OCI-M2 (cell line): Measurements from ENCODE around the gene TRMT1L.
"Not testable (repeated sequence)": the region's sequence is repeated elsewhere in the genome, so short reads cannot be mapped to it uniquely, and the experiment has no call there.

Experiments used
- DNase-seq: peaks from one replicate; lab custom pipeline; 2025; ENCODE audit not compliant: unreplicated experiment; lab: John Stamatoyannopoulos, UW

The TRMT1L gene

GRCh38 chr1:185156854-185157598, at the start of gene TRMT1L, which contains the start of gene SWT1:
Gene TRMT1L (minus strand): TSS chr1:185156953. CDS start chr1:185156712, 241 bp downstream.
Gene SWT1 (plus strand): TSS chr1:185157167. CDS start chr1:185160842, 3,675 bp downstream.
- DNase-seq = peak; percentile 92

GRCh38 chr1:185200889-185201288, 44.1 kb upstream of the TRMT1L start:
- no peak for DNase-seq

- not testable (repeated sequence) for DNase-seq
These were observed 42.0 kb upstream of the TRMT1L start for GRCh38 chr1:185198712-185199111.

- DNase-seq = no peak
These were observed 37.0 kb upstream of the TRMT1L start for GRCh38 chr1:185193756-185194155.

- DNase-seq = no peak
These were observed 13.6 kb upstream of the TRMT1L start for GRCh38 chr1:185170291-185170848.

GRCh38 chr1:185166106-185166505, 9.4 kb upstream of the TRMT1L start:
- DNase-seq = no peak

- no peak for DNase-seq
These were observed 5.7 kb upstream of the TRMT1L start for GRCh38 chr1:185162491-185162890.

- DNase-seq = no peak
These were observed 3.2 kb upstream of the TRMT1L start for GRCh38 chr1:185159966-185160365.

GRCh38 chr1:185158800-185159199, 2.0 kb upstream of the TRMT1L start:
- no peak for DNase-seq

- no peak for DNase-seq
These were observed 1.1 kb upstream of the TRMT1L start for GRCh38 chr1:185157599-185158412.

- no peak for DNase-seq
These were observed 382 bp downstream of the TRMT1L start for GRCh38 chr1:185156288-185156853.

- no peak for DNase-seq
These were observed 1.0 kb downstream of the TRMT1L start for GRCh38 chr1:185155600-185156287.

GRCh38 chr1:185154912-185155513, 1.7 kb downstream of the TRMT1L start:
- DNase-seq = no peak

GRCh38 chr1:185152187-185152767, 4.5 kb downstream of the TRMT1L start:
- DNase-seq = no peak

GRCh38 chr1:185151215-185151614, 5.5 kb downstream of the TRMT1L start:
- no peak for DNase-seq

- no peak for DNase-seq
These were observed 12.5 kb downstream of the TRMT1L start for GRCh38 chr1:185144233-185144632.

GRCh38 chr1:185139246-185139645, 17.5 kb downstream of the TRMT1L start:
- DNase-seq = no peak

GRCh38 chr1:185137896-185138545, 18.7 kb downstream of the TRMT1L start:
- DNase-seq = no peak

- no peak for DNase-seq
These were observed 24.2 kb downstream of the TRMT1L start for GRCh38 chr1:185132534-185132933.

- no peak for DNase-seq
These were observed 27.0 kb downstream of the TRMT1L start for GRCh38 chr1:185129708-185130107.
